NB4 (cell line): ENCODE results near the gene YPEL1.
"Not testable (repeated sequence)": the region's sequence is repeated elsewhere in the genome, so short reads cannot be mapped to it uniquely, and the experiment has no call there.

Source experiments
- DNase-seq: peaks from one replicate; pipeline ENCODE4 v3.0.0; 2010; ENCODE audit warnings: low read depth
- H3K4me3 ChIP-seq: one replicate; pipeline ENCODE4 v1.5.1; 2011; ENCODE audit warnings: mild to moderate bottlenecking, low read depth, low read length, moderate library complexity
- MAX ChIP-seq: IDR thresholded peaks from 2 replicates; pipeline ENCODE4 v1.6.1; 2011; ENCODE audit warnings: low read depth, low read length
- MYC ChIP-seq: IDR thresholded peaks from 2 replicates; pipeline ENCODE4 v1.6.1; 2011; ENCODE audit warnings: low read depth, low read length
- POLR2A ChIP-seq: IDR thresholded peaks from 2 replicates; pipeline ENCODE4 v1.6.1; 2011; ENCODE audit warnings: mild to moderate bottlenecking; ENCODE audit not compliant: insufficient read length; ENCODE audit errors: extremely low read depth
- TF ChIP-seq, protein P1 (sequence below): IDR thresholded peaks from one replicate; pipeline ENCODE4 v1.5.1; 2012; ENCODE audit warnings: low read depth, low read length

The YPEL1 gene

GRCh38 chr22:21680830-21681565, 54.6 kb downstream of the YPEL1 start:
- no peak for DNase-seq
- TF ChIP-seq MAX (no peak), MYC (no peak), POLR2A (no peak)
- TF ChIP-seq, protein P1, sequence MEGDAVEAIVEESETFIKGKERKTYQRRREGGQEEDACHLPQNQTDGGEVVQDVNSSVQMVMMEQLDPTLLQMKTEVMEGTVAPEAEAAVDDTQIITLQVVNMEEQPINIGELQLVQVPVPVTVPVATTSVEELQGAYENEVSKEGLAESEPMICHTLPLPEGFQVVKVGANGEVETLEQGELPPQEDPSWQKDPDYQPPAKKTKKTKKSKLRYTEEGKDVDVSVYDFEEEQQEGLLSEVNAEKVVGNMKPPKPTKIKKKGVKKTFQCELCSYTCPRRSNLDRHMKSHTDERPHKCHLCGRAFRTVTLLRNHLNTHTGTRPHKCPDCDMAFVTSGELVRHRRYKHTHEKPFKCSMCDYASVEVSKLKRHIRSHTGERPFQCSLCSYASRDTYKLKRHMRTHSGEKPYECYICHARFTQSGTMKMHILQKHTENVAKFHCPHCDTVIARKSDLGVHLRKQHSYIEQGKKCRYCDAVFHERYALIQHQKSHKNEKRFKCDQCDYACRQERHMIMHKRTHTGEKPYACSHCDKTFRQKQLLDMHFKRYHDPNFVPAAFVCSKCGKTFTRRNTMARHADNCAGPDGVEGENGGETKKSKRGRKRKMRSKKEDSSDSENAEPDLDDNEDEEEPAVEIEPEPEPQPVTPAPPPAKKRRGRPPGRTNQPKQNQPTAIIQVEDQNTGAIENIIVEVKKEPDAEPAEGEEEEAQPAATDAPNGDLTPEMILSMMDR = no peak
- H3K4me3 ChIP-seq = no peak overlapping the region

GRCh38 chr22:21679383-21679782, 56.2 kb downstream of the YPEL1 start:
- H3K4me3 ChIP-seq = no peak overlapping the region

GRCh38 chr22:21678842-21679241, 56.8 kb downstream of the YPEL1 start:
- not testable (repeated sequence) for DNase-seq

More at GRCh38 chr22:21679383-21679782, 56.2 kb downstream of the YPEL1 start:
- DNase-seq = no peak
- TF ChIP-seq POLR2A (no peak), MYC (no peak), MAX (no peak)
- TF ChIP-seq, protein P1 = no peak

GRCh38 chr22:21677606-21678443, 57.8 kb downstream of the YPEL1 start:
- no peak overlapping the region for H3K4me3 ChIP-seq
- no peak for DNase-seq
- no peak for TF ChIP-seq MYC
- no peak for TF ChIP-seq POLR2A
- TF ChIP-seq, protein P1 = no peak
- no peak for TF ChIP-seq MAX

More at GRCh38 chr22:21678842-21679241, 56.8 kb downstream of the YPEL1 start:
- not testable (repeated sequence) for H3K4me3 ChIP-seq

- TF ChIP-seq, protein P1 = no peak
- no peak for TF ChIP-seq MAX
- no peak for TF ChIP-seq POLR2A
- no peak for TF ChIP-seq MYC
Measured at GRCh38 chr22:21674638-21675245, 60.9 kb downstream of the YPEL1 start.

More at GRCh38 chr22:21674638-21675245, 60.9 kb downstream of the YPEL1 start:
- H3K4me3 ChIP-seq = no peak overlapping the region
- no peak for DNase-seq
